Measurements from ENCODE around the gene CRB1. TPM values are rescaled to one million over a fixed set of nuclear protein-coding genes. Genes with fewer than 3 reads are reported as not detected.

The CRB1 gene
- total RNA-seq, 1 experiment from 2014 or later = not detected

DNA sequence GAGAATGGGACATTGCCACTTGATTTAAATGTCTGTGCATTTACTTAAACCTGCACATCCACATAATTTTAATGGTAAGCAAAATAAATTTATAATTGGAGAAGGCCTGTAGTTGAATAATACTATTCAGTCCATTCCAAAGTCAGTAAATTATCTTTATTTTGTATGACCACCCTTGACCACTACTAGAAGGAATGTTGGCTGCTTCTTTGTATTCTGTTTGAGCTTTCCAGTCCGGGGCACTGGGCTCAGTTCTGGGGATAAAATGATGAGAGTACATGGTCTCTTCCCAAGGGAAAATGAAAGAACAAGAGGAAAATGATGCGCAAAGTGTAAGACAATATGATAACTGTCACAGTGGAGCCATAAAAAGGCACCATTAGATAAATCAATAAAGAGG is 98.9 kb downstream of the CRB1 start:
- H3K56ac ChIP-seq (ENCODE audit: insufficient read length, low read depth, low read length) = no peak overlapping the region
- no peak overlapping the region for H2BK20ac ChIP-seq (ENCODE audit: low read depth, low read length, poor library complexity, severe bottlenecking)
- no peak overlapping the region for H3K27ac Mint-ChIP-seq
- no peak overlapping the region for H2BK120ac ChIP-seq (ENCODE audit: low read depth, low read length, poor library complexity, severe bottlenecking)
- H2BK12ac ChIP-seq (ENCODE audit: insufficient read length, low read depth, low read length) = no peak overlapping the region
- no peaks in the 10 kb centered on the region for H3K27me3 Mint-ChIP-seq (ENCODE audit: low read depth)
- no peaks in the 10 kb centered on the region for H3K23me2 ChIP-seq (ENCODE audit: insufficient read length, low read depth, low read length, poor library complexity, severe bottlenecking)
- no peak for DNase-seq
- no peak overlapping the region for H4K8ac ChIP-seq (replicated peaks; ENCODE audit: insufficient read length, low read depth, low read length)
- H3K9me3 ChIP-seq (ENCODE audit: control insufficient read depth, low read depth, low read length) = no peaks in the 10 kb centered on the region
- H3K9ac ChIP-seq (ENCODE audit: extremely low read depth, insufficient read length, low read length) = no peak overlapping the region
- no peak overlapping the region for H3K27ac ChIP-seq (ENCODE audit: insufficient read length, low read depth, low read length)
- no peak overlapping the region for H3K4me3 Mint-ChIP-seq
- H3K79me1 ChIP-seq (ENCODE audit: insufficient read depth, low read depth, low read length, poor library complexity, severe bottlenecking) = no peaks in the 10 kb centered on the region
- H3K9me3 Mint-ChIP-seq = no peaks in the 10 kb centered on the region
- no peak overlapping the region for H2AFZ ChIP-seq (ENCODE audit: low read length)
- TF ChIP-seq, protein P1, sequence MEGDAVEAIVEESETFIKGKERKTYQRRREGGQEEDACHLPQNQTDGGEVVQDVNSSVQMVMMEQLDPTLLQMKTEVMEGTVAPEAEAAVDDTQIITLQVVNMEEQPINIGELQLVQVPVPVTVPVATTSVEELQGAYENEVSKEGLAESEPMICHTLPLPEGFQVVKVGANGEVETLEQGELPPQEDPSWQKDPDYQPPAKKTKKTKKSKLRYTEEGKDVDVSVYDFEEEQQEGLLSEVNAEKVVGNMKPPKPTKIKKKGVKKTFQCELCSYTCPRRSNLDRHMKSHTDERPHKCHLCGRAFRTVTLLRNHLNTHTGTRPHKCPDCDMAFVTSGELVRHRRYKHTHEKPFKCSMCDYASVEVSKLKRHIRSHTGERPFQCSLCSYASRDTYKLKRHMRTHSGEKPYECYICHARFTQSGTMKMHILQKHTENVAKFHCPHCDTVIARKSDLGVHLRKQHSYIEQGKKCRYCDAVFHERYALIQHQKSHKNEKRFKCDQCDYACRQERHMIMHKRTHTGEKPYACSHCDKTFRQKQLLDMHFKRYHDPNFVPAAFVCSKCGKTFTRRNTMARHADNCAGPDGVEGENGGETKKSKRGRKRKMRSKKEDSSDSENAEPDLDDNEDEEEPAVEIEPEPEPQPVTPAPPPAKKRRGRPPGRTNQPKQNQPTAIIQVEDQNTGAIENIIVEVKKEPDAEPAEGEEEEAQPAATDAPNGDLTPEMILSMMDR (conservative IDR thresholded peaks at IDR 0.05) = no peak
- H4K20me1 ChIP-seq (ENCODE audit: control insufficient read depth, insufficient read depth, insufficient read length) = no peaks in the 10 kb centered on the region
- no peaks in the 10 kb centered on the region for H3K4me1 ChIP-seq (ENCODE audit: insufficient read depth, low read length)
- no peak overlapping the region for H4K91ac ChIP-seq (ENCODE audit: insufficient read length, low read depth, low read length)
- H3K4me1 Mint-ChIP-seq = peaks cover 0 to 5% of the 10 kb centered on the region in 2 experiments; a peak in 2 of 4 replicates
- no peak overlapping the region for H2AK5ac ChIP-seq (ENCODE audit: insufficient read length, low read length)
- no peak overlapping the region for H3K14ac ChIP-seq (ENCODE audit: insufficient read depth, low read length)
- no peak overlapping the region for H3K4ac ChIP-seq (ENCODE audit: low read depth, low read length)
- no peaks in the 10 kb centered on the region for H3K27me3 ChIP-seq (ENCODE audit: insufficient read depth, low read length)
- H3K23ac ChIP-seq (ENCODE audit: insufficient read length, low read depth, low read length) = no peak overlapping the region
- no peak overlapping the region for H3K4me2 ChIP-seq (ENCODE audit: insufficient read depth, insufficient read length, low read length)
- no peak overlapping the region for H4K5ac ChIP-seq (ENCODE audit: insufficient read length, low read depth, low read length)
- H2BK5ac ChIP-seq (ENCODE audit: insufficient read length, low read length) = no peak overlapping the region
- no peak overlapping the region for H3K18ac ChIP-seq (ENCODE audit: insufficient read length, low read depth, low read length)
- H3K79me2 ChIP-seq (ENCODE audit: insufficient read depth, low read length) = no peaks in the 10 kb centered on the region
- H3K36me3 Mint-ChIP-seq (ENCODE audit: insufficient read depth in 1 of 3, low read depth in 3 of 3) = no peaks in the 10 kb centered on the region
- no peak overlapping the region for H3T11ph ChIP-seq (ENCODE audit: low read length)
- no CpG with 5 or more reads among the region's 2 CpGs for WGBS (ENCODE audit: extremely low coverage, insufficient read length, low lambda C conversion rate)
- H2BK15ac ChIP-seq (ENCODE audit: low read depth, low read length) = no peak overlapping the region
